ENCODE measurements around the gene PGAP3. TPM values are rescaled to one million over a fixed set of nuclear protein-coding genes. Genes with fewer than 3 reads are reported as not detected.
A peak's percentile ranks its signal among the peaks of the same experiment; 100 is the strongest.
"Not testable (repeated sequence)": the region's sequence is repeated elsewhere in the genome, so short reads cannot be mapped to it uniquely, and the experiment has no call there.

The PGAP3 gene
- total RNA-seq (2014; rRNA removed; shearing (Covaris generic)) = 5.3 and 5.8 TPM in 2 replicates
- polyA plus RNA-seq (2014; cell fraction: nucleus; rRNA removed) = 58.7 and 64.7 TPM in 2 replicates

- peak; percentile 89 for DNase-seq (ENCODE audit: extremely low read depth, low read depth)
These were observed at the start of gene PGAP3 for GRCh38 chr17:39687546-39688474. PGAP3 (minus strand) TSS chr17:39688057; CDS start chr17:39688014, 43 bp downstream.

GRCh38 chr17:39737206-39737759 lies 49.4 kb upstream of the PGAP3 start:
- no peak for DNase-seq (ENCODE audit: extremely low read depth, low read depth)

GRCh38 chr17:39736319-39737165 lies 48.7 kb upstream of the PGAP3 start:
- no peak for DNase-seq (ENCODE audit: extremely low read depth, low read depth)

GRCh38 chr17:39735882-39736281 lies 48.0 kb upstream of the PGAP3 start:
- no peak for DNase-seq (ENCODE audit: extremely low read depth, low read depth)

- no peak for DNase-seq (ENCODE audit: extremely low read depth, low read depth)
These were observed 44.7 kb upstream of the PGAP3 start for GRCh38 chr17:39732586-39732985.

GRCh38 chr17:39730095-39730921 lies 42.5 kb upstream of the PGAP3 start, which contains the start of gene MIEN1:
MIEN1 (minus strand) TSS chr17:39730532; CDS start chr17:39730495, 37 bp downstream.
- DNase-seq (ENCODE audit: extremely low read depth, low read depth) = peak; percentile 85

GRCh38 chr17:39729280-39729851 lies 41.5 kb upstream of the PGAP3 start:
- DNase-seq (ENCODE audit: extremely low read depth, low read depth) = no peak

- DNase-seq (ENCODE audit: extremely low read depth, low read depth) = no peak
These were observed 39.7 kb upstream of the PGAP3 start for GRCh38 chr17:39727556-39727955.

- DNase-seq (ENCODE audit: extremely low read depth, low read depth) = no peak
These were observed 38.8 kb upstream of the PGAP3 start for GRCh38 chr17:39726617-39727016.

- not testable (repeated sequence) for DNase-seq (ENCODE audit: extremely low read depth, low read depth)
These were observed 38.1 kb upstream of the PGAP3 start for GRCh38 chr17:39725923-39726322.

GRCh38 chr17:39724731-39725130 lies 36.9 kb upstream of the PGAP3 start:
- no peak for DNase-seq (ENCODE audit: extremely low read depth, low read depth)

GRCh38 chr17:39722965-39723848 lies 35.4 kb upstream of the PGAP3 start:
- no peak for DNase-seq (ENCODE audit: extremely low read depth, low read depth)

GRCh38 chr17:39722104-39722503 lies 34.2 kb upstream of the PGAP3 start:
- DNase-seq (ENCODE audit: extremely low read depth, low read depth) = no peak

GRCh38 chr17:39719563-39720355 lies 31.9 kb upstream of the PGAP3 start:
- no peak for DNase-seq (ENCODE audit: extremely low read depth, low read depth)

- DNase-seq (ENCODE audit: extremely low read depth, low read depth) = no peak
These were observed 29.8 kb upstream of the PGAP3 start for GRCh38 chr17:39717660-39718059.

- no peak for DNase-seq (ENCODE audit: extremely low read depth, low read depth)
These were observed 29.2 kb upstream of the PGAP3 start for GRCh38 chr17:39716879-39717536.

Data from NCI-H460 (cell line).